HepG2 (cell line): ENCODE data around the gene NEU1. TPM values are rescaled to one million over a fixed set of nuclear protein-coding genes. Genes with fewer than 3 reads are reported as not detected.

ENCODE experiments used
- ARNTL ChIP-seq: sonication (generic); formaldehyde crosslinking; IDR thresholded peaks from 2 replicates; pipeline ENCODE4 v1.4.0; 2020; ENCODE audit warnings: mild to moderate bottlenecking, missing genetic modification reagents
- ESRRA ChIP-seq: sonication (generic); formaldehyde crosslinking; IDR thresholded peaks from 2 replicates; pipeline ENCODE4 v1.5.1; 2020; ENCODE audit warnings: mild to moderate bottlenecking, low read depth, missing genetic modification reagents
- FOXC1 ChIP-seq: sonication (generic); formaldehyde crosslinking; IDR thresholded peaks from 2 replicates; pipeline ENCODE4 v1.8.0; 2022; ENCODE audit warnings: mild to moderate bottlenecking, missing genetic modification reagents, borderline replicate concordance
- GTF2F1 ChIP-seq: fragments of 150-350 bp; IDR thresholded peaks from 2 replicates; pipeline ENCODE4 v1.6.1; 2014; ENCODE audit warnings: low read length
- GZF1 ChIP-seq: sonication (generic); formaldehyde crosslinking; IDR thresholded peaks from 2 replicates; pipeline ENCODE4 v1.5.1; 2020; ENCODE audit warnings: mild to moderate bottlenecking, missing genetic modification reagents
- HNRNPK ChIP-seq: fragments of 200-400 bp; formaldehyde crosslinking; IDR thresholded peaks from 2 replicates; pipeline ENCODE4 v1.6.1; 2018; ENCODE audit warnings: low read length, low read depth, moderate library complexity, mild to moderate bottlenecking; ENCODE audit not compliant: poor library complexity, severe bottlenecking
- KDM2A ChIP-seq: sonication (generic); formaldehyde crosslinking; IDR thresholded peaks from 2 replicates; pipeline ENCODE4 v1.4.0; 2020; ENCODE audit warnings: low read depth, missing genetic modification reagents, borderline replicate concordance
- MAZ ChIP-seq, 2 experiments: sonication (generic) in 1 of 2; formaldehyde crosslinking in 1 of 2; IDR thresholded peaks; 2 replicates each; pipeline versions ENCODE4 v1.5.0 to v1.6.1; 2012 to 2020; ENCODE audit warnings: low read depth in 2 of 2, mild to moderate bottlenecking in 2 of 2, borderline replicate concordance in 1 of 2, improper control_type of control experiment in 1 of 2, low read length in 1 of 2, missing genetic modification reagents in 1 of 2, moderate library complexity in 1 of 2
- NFE2L2 ChIP-seq: fragments of 150-350 bp; IDR thresholded peaks from 2 replicates; pipeline ENCODE4 v1.6.1; 2014; ENCODE audit warnings: low read length
- RBM39 ChIP-seq: fragments of 200-400 bp; formaldehyde crosslinking; IDR thresholded peaks from one replicate; pipeline ENCODE4 v1.6.1; 2018; ENCODE audit warnings: antibody characterized with exemption, mild to moderate bottlenecking, low read depth, low read length; ENCODE audit not compliant: poor library complexity, severe bottlenecking
- SOX13 ChIP-seq, 3 experiments: fragments of 450-650 bp in 1 of 3; sonication (generic) in 1 of 3; formaldehyde crosslinking in 1 of 3; IDR thresholded peaks in 2 of 3; conservative IDR thresholded peaks in 1 of 3; 2 replicates each; pipeline versions ENCODE4 v1.5.0 to v1.6.1; 2016 to 2020; ENCODE audit warnings: antibody characterized with exemption in 1 of 3, mild to moderate bottlenecking in 1 of 3, missing compliant biosample characterization in 1 of 3, missing genetic modification reagents in 1 of 3, moderate library complexity in 1 of 3
- SOX6 ChIP-seq, 2 experiments: fragments of 450-650 bp in 1 of 2; sonication (generic) in 1 of 2; formaldehyde crosslinking in 1 of 2; IDR thresholded peaks; 2 replicates each; pipeline versions ENCODE4 v1.4.0 to v1.6.1; 2017 to 2020; ENCODE audit warnings: antibody characterized with exemption in 1 of 2, mild to moderate bottlenecking in 1 of 2, missing genetic modification reagents in 1 of 2
- TGIF2 ChIP-seq: IDR thresholded peaks from 2 replicates; pipeline ENCODE4 v1.6.1; 2016; ENCODE audit warnings: control low read depth, missing compliant biosample characterization
- ZKSCAN1 ChIP-seq: fragments of 150-350 bp; IDR thresholded peaks from 2 replicates; pipeline ENCODE4 v1.6.1; 2014; ENCODE audit warnings: low read length
- ZMYM4 ChIP-seq: sonication (generic); formaldehyde crosslinking; IDR thresholded peaks from 2 replicates; pipeline ENCODE4 v1.8.1; 2023; ENCODE audit warnings: mild to moderate bottlenecking, missing genetic modification reagents
- ZNF264 ChIP-seq: sonication (generic); formaldehyde crosslinking; IDR thresholded peaks from 2 replicates; pipeline ENCODE4 v1.4.0; 2020; ENCODE audit warnings: missing genetic modification reagents
- ZNF337 ChIP-seq: sonication (generic); formaldehyde crosslinking; IDR thresholded peaks from 2 replicates; pipeline ENCODE4 v1.5.1; 2020; ENCODE audit warnings: missing genetic modification reagents, low read depth, mild to moderate bottlenecking, borderline replicate concordance
- ZNF576 ChIP-seq: sonication (generic); formaldehyde crosslinking; IDR thresholded peaks from 2 replicates; pipeline ENCODE4 v1.4.0; 2020; ENCODE audit warnings: mild to moderate bottlenecking, missing genetic modification reagents
- ZNF629 ChIP-seq: sonication (generic); formaldehyde crosslinking; conservative IDR thresholded peaks from 2 replicates; pipeline ENCODE4 v1.5.0; 2020; ENCODE audit warnings: missing genetic modification reagents
- ZNF670 ChIP-seq: sonication (generic); formaldehyde crosslinking; IDR thresholded peaks from 2 replicates; pipeline ENCODE4 v1.8.0; 2022; ENCODE audit warnings: mild to moderate bottlenecking, missing genetic modification reagents, borderline replicate concordance
- ZNF788 ChIP-seq: sonication (generic); formaldehyde crosslinking; IDR thresholded peaks from 2 replicates; pipeline ENCODE4 v1.5.0; 2020; ENCODE audit warnings: mild to moderate bottlenecking, missing genetic modification reagents, borderline replicate concordance
- polyA plus RNA-seq, 8 experiments: library from polyadenylated mRNA; depleted of rRNA in 3 of 8; stranded (reverse) in 7 of 8; unstranded in 1 of 8; fragments of >200 nt; fragmentation: Illumina TruSeq in 4 of 8; extraction: Trizol in 4 of 8; gene quantifications; 2 replicates each; pipeline versions ENCODE4 v1.2.1 to v1.2.3, GENCODE V29; 2011 to 2016; ENCODE audit warnings: low read depth in 4 of 8, missing spikeins in 1 of 8, mixed read lengths in 1 of 8; ENCODE audit not compliant: insufficient read depth in 1 of 8
- total RNA-seq, 5 experiments: library from RNA; depleted of rRNA; stranded (reverse); fragments of >200 nt; fragmentation: Illumina TruSeq; extraction: Trizol; gene quantifications; 2 replicates each; pipeline ENCODE4 v1.2.3, GENCODE V29; 2016; ENCODE audit warnings: low read depth in 1 of 5
- TF ChIP-seq, protein P1 (sequence below): sonication (generic); formaldehyde crosslinking; IDR thresholded peaks from 2 replicates; pipeline ENCODE4 v1.5.0; 2020; ENCODE audit warnings: missing genetic modification reagents
- TF ChIP-seq, protein P2 (sequence below), 2 experiments: sonication (generic) in 1 of 2; formaldehyde crosslinking in 1 of 2; IDR thresholded peaks; 2 replicates each; pipeline versions ENCODE4 v1.5.1 to v1.6.1; 2011 to 2020; ENCODE audit warnings: borderline replicate concordance in 1 of 2, low read depth in 1 of 2, low read length in 1 of 2, mild to moderate bottlenecking in 1 of 2, missing genetic modification reagents in 1 of 2, moderate library complexity in 1 of 2

Gene NEU1
- total and polyA plus RNA-seq, 2 of the 13 experiments (the other 11 are each of a cell fraction or from before 2014, with no cell fraction given): 215 to 297 TPM

DNA sequence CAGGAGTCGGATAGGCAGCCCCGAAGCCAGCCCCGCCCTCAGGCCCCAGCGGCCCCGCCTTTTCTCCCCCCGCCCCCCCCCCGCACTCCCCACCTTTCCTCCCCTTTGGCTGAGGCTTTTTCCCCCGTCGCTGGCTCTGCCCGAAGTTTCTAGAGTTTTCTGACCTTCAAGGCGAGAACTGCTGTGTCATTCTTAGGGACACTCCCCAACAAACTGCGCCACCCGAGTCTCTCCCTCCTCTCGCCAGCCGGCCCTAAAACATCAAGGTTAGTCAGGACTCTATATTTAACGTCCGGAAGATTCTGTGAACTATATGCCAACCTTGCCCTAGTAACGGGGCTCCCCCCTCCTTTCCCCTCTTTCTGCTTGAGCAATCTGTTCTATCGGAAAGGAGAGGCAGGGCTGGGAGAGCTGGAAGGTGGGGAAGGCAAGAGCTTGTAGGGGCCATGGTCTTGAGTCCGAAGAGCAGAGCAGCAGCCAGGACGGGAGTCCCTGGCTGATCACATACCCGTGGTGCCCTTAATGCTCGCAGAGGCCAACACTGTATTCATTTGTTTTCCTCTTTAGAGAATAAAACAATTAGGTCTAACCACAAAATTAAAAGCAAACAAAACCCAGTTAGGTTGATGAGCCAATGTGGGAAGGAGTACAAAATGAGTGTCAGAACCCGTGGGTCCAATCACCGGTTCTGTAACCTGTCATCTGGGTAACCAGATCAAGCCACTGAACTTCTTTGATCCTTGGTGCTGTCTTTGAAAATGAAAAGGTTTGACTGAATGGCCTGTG lies 40.4 kb downstream of the NEU1 start (continued):
- TF ChIP-seq TGIF2 (CRISPR knock-in tag): peak; percentile 35; the same call in 1 of the 2 replicates
- TF ChIP-seq, protein P1, sequence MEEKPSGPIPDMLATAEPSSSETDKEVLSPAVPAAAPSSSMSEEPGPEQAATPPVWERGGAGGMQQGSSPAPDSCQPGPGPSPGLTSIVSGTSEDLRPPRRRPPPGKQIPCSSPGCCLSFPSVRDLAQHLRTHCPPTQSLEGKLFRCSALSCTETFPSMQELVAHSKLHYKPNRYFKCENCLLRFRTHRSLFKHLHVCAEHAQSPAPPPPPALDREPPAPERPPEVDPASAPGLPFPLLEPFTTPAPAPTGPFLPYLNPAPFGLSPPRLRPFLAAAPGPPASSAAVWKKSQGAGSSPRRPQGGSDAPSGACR: 0 out of 2 replicates have a peak, but pooled peaks have one; percentile 12
- no peak for TF ChIP-seq ZNF576
- peak; percentile 55; the same call in 1 of the 2 replicates for TF ChIP-seq ZKSCAN1
- TF ChIP-seq ZNF629: 0 out of 2 replicates have a peak, but pooled peaks have one; percentile 6
- TF ChIP-seq KDM2A: peak; percentile 41; the same call in 1 of the 2 replicates
- TF ChIP-seq ZNF670 (CRISPR knock-in tag): peak; percentile 78; the same call in 1 of the 2 replicates
- peak; percentile 96 for TF ChIP-seq NFE2L2
- TF ChIP-seq, protein P2, sequence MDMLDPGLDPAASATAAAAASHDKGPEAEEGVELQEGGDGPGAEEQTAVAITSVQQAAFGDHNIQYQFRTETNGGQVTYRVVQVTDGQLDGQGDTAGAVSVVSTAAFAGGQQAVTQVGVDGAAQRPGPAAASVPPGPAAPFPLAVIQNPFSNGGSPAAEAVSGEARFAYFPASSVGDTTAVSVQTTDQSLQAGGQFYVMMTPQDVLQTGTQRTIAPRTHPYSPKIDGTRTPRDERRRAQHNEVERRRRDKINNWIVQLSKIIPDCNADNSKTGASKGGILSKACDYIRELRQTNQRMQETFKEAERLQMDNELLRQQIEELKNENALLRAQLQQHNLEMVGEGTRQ (IDR thresholded peaks at IDR 0.05; ENCODE audit: low read depth, low read length): 0 out of 2 replicates have a peak, but pooled peaks have one; percentile 12
- TF ChIP-seq, protein P2 (CRISPR knock-in tag; IDR thresholded peaks at IDR 0.05; ENCODE audit: borderline replicate concordance): no peak
- peak; percentile 42; the same call in 1 of the 2 replicates for TF ChIP-seq ZNF788 (CRISPR knock-in tag)
- peak; percentile 23; the same call in 1 of the 2 replicates for TF ChIP-seq FOXC1 (CRISPR knock-in tag)
- 0 out of 2 replicates have a peak, but pooled peaks have one; percentile 40 for TF ChIP-seq GTF2F1
- no peak for TF ChIP-seq ZNF337 (CRISPR knock-in tag)
- TF ChIP-seq ARNTL: peak; percentile 41; the same call in 1 of the 2 replicates
- TF ChIP-seq HNRNPK: peak; percentile 95
- TF ChIP-seq ZMYM4 (CRISPR knock-in tag): peak; percentile 18; the same call in 1 of the 2 replicates
- no peak for TF ChIP-seq RBM39
- 0 out of 2 replicates have a peak, but pooled peaks have one; percentile 39 for TF ChIP-seq ESRRA
- no peak for TF ChIP-seq SOX6 (IDR thresholded peaks at IDR 0.05)
- peak; percentile 44 for TF ChIP-seq SOX6 (CRISPR knock-in tag; IDR thresholded peaks at IDR 0.05)
- TF ChIP-seq MAZ (IDR thresholded peaks at IDR 0.05; ENCODE audit: borderline replicate concordance, low read depth, low read length): no peak
- TF ChIP-seq MAZ (CRISPR knock-in tag; IDR thresholded peaks at IDR 0.05; ENCODE audit: low read depth): peak; percentile 64; the same call in 1 of the 2 replicates
- no peak for TF ChIP-seq SOX13 (IDR thresholded peaks at IDR 0.05)
- TF ChIP-seq SOX13 (CRISPR knock-in tag; conservative IDR thresholded peaks at IDR 0.05 in 1 of 2, IDR thresholded peaks at IDR 0.05 in 1 of 2): peak in 1 of 2 experiments; percentile 7; a peak in 1 of 4 replicates
- TF ChIP-seq GZF1 (CRISPR knock-in tag): 0 out of 2 replicates have a peak, but pooled peaks have one; percentile 46
- no peak for TF ChIP-seq ZNF264 (CRISPR knock-in tag)
